ENCODE results near the gene AGBL1.
"Not testable (repeated sequence)": the region's sequence is repeated elsewhere in the genome, so short reads cannot be mapped to it uniquely, and the experiment has no call there.

The AGBL1 gene

DNA sequence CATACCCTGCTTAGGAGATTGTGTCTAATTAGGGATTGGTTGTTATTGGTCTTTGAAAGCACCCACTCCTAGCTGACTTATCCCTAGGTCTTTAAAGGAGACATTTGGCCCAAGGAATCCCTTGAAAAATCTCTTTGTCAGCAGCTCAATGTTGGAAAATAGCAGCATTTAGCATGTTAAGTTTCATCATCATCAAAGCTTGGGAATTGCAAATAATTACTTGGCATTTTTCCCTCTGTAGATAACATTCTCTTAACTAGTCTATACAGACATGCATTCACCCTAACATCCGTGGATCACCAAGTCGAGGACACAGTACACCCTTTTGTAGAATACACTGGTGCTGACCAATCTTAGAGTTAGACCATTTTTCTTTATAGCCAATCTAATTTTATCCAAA, 332.2 kb downstream of the AGBL1 start:
- no peak for DNase-seq

GRCh38 chr15:86413191-86413590, 333.5 kb downstream of the AGBL1 start:
- no peak for DNase-seq

GRCh38 chr15:86425746-86426145, 346.1 kb downstream of the AGBL1 start:
- no peak for DNase-seq

DNA sequence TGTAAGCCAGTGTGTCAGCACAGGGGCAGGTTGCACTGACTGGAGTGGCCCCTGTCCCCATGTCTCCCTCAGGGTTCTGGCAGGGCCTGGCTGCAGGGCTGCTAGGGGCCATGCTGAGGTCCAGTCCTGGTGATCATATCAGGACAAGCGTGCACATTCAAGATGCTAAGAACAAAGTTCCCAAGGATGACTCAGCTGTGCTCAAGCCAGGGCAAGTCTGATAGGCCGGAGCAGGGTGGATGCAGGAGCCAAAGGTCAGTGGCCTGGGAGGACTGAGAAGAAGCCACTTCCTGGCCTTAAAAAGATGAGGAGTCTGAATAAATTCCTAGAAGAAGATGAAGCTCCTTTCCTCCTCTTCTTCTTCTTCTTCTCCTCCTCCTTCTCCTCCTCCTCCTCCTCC, 353.2 kb downstream of the AGBL1 start:
- DNase-seq: no peak

GRCh38 chr15:86433983-86434382, 354.3 kb downstream of the AGBL1 start:
- DNase-seq: no peak

DNA sequence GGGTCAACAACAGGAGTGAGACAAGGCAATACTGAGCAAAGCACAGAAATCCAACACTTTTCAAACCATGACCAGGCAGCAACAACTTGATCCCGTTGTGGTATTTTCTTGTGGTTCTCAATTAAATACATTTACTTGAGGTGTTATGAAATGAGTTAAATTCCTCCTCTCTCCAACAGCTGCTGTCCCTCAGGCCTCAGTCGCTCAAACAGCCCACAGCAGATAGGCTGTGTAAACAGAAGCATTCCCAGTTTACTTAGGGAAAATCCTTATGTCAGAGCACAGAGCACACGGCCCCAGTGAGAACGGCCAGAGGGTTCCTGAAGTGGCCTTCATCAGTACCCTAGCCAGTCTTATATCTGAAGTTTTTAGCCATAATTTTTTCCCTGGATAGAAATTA, 359.9 kb downstream of the AGBL1 start:
- no peak for DNase-seq

DNA sequence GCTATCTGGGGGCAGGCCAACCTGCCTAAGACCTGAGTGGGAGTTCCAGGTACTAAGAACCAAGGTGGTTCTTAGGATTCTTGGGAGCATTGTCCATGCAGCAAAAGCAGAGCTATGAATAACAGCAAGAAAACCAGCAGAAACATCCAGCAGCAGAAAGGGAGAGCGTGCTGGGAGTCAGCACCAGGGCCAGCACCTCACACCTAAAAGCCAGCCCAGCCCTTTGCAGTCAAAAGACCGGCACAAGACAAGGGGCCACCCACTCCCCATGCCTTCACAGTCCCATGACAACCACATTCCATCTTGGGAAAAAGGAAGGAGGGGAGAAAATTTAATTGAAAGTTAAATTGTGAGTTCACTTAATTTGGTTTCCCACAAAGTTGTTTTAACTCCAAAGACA, 364.9 kb downstream of the AGBL1 start:
- no peak for DNase-seq

GRCh38 chr15:86445579-86446252, 366.0 kb downstream of the AGBL1 start:
- no peak for DNase-seq

- DNase-seq: no peak
Observed at GRCh38 chr15:86446253-86446640, 366.6 kb downstream of the AGBL1 start.

DNA sequence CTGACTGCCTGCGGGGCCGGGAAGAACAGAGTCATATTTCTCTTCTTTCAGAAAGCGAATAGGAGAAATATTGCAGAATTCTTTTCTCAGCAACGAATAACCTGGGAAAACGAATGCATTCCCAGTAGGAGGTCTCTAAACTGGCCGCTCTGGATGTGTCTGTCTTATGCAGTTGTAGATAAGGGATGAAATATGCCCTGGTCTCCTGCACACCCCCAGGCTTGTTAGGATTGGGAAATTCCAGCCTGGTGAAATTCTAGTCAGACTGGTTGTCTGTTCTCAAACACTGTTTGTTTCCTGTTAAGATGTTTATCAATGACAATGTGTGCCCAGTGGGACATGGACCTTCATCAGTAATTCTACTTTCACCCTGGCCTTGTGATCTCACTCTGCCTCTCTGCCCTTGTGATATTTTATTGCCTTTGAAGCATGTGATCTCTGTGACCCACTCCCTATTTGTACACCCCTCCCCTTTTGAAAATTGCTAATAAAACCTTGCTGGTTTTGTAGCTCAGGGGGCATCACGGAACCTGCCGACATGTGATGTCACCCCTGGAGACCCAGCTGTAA, 385.9 kb downstream of the AGBL1 start:
- not testable (repeated sequence) for DNase-seq

DNA sequence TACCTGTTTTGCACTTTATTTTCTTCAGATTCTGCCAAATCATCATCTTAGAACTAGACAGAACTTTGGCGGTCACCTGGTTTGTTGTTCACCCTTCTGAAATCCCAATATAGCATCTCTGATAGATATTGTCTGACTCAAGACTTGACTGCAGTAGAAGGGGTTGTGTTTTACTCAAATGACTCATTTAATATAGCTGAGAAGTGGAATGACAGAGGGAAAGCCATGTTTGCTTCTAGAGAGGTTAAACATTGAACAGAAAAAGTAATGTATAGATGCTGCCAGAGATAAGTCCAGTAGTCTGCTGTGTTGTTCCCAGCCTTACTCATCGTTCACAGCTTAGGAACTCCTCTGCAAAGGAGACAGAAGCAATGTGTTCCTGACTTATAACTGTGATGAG, 402.0 kb downstream of the AGBL1 start:
- DNase-seq: no peak

DNA sequence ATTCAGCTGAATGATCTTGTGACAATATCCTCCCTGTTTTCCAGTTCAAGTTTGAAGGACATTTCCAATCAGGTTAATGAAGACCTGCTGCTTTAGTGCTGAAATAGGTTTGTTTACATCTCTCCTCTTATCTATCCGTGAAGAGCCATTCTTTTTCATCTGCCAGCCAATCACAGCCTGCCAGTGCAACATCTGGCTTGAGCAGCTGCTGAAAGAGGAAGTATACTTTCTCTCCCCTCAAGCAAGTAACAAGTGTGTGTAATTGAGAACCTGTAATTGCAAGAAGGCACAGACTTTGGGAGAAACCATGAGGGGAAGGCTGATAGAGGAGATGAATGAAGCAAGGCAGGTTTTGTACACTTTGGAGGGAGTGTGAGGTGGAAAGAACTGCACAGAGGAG, 404.3 kb downstream of the AGBL1 start:
- no peak for DNase-seq

GRCh38 chr15:86488046-86488445, 408.4 kb downstream of the AGBL1 start:
- DNase-seq: no peak

DNA sequence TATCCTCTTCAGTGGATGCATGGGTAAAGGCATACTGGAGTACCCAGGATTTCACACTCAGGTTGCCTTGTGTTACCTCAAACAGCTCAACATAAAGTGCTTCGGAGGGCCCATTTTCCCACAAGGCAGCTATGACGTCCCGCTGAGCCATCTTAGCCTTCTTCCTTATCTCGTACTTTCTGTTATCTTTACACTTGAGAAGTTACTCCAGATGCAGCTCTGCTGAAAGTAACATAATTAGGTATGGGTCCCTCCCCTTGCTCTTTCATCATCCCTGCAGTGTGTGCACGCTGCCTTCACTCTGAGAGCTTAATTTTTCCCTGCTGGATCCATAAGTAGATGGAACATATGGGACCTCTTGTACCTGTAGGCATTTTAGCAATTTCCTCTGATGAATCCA, 410.3 kb downstream of the AGBL1 start:
- no peak for DNase-seq

DNA sequence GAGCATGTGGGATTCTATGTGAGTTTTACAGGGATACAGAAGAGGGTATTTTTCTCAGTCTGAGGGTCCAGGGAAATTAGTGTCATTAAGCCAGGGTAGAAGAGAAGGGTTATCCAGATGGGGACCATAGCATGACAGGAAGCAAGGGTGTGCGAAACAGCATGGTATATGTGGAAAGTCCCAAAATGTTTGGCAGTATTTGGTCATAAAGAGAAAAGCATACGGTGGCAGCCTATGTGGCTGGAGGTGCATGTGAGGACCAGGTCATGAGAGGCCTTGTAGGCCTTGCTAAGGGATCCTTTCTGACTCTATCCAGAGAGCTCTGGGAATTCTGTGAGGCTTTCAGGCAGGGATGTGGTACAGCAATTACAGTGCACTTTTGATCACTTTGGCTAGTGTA, 411.4 kb downstream of the AGBL1 start:
- no peak for DNase-seq

GRCh38 chr15:86493884-86494283, 414.2 kb downstream of the AGBL1 start:
- DNase-seq: no peak

GRCh38 chr15:86494475-86494874, 414.8 kb downstream of the AGBL1 start:
- DNase-seq: no peak

DNA sequence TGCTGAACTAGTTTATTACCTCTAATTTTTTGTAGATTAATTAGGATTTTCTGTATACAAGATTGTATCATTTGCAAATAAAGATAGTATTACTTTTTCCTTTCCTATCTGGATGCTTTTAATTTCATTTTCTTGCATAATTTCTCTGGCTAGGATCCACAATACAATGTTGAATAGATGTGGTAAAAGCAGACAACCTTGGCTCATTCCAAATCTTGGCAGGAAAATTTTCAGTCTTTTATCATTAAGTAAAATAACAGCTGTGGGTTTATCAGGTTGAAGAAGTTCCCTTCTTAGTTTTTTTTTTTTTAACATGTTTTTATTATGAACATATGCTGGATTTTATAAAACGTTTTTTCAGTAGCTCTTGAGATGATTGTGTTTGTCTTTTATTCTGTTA, 422.6 kb downstream of the AGBL1 start:
- no peak for DNase-seq

- no peak for DNase-seq
Observed at GRCh38 chr15:86505951-86506350, 426.3 kb downstream of the AGBL1 start.

DNA sequence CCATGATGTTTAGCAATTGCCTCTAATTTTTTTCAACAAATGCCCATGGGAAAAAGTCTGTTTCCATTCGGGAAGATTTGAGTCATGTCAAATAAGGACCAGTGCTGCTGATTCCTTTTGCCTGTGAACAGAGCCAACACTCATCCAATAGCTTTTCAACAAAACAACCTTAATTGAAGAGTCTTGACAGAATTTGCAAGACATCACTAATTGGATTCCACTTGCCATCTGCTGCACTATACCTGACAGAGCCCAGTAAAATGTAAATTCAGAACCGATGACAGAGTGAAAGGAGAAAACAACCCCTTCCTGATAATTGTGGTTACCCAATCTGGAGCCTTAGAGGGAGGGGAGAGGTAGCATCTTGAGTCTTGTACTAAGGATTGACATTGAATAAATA, 426.7 kb downstream of the AGBL1 start:
- no peak for DNase-seq

- no peak for DNase-seq
Observed at GRCh38 chr15:86515625-86516024, 436.0 kb downstream of the AGBL1 start.

- DNase-seq: no peak
Observed at GRCh38 chr15:86522721-86523120, 443.1 kb downstream of the AGBL1 start.

DNA sequence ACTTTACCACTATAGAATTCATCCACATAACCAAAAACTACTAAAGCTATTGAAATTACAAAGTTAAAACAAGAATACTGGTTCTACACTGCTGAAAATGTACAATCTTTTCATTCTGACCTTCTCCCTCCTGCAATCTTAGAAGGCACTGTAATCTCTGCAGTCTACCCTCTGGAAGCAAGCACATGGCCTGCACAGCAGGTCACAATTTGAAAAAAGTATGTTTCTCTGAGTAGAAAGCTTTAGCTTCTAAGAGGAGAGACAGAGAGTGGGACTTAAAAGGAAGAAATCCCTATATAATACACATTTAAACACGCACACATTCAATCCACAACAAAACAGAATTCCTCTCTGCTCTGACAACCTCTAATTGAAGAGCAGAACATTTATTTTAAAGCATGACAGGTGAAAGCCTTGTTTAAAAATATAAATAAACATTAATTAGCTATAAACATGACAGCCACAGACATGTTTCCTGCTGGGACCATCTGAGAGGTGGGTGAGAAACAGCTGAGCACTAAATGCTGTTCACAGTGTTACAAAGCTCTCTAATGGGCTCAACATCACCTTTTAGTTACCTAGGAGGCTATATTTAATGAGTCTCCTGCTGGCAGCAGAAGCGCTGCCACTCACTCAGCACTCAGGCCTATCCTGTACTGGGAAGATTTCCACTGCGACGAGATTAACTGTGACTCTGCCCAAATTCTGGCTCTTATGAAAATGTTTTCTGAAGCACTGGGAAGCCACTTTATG, 447.4 kb downstream of the AGBL1 start:
- DNase-seq: no peak

- DNase-seq: not testable (repeated sequence)
Observed at GRCh38 chr15:86528094-86528493, 448.4 kb downstream of the AGBL1 start.

DNA sequence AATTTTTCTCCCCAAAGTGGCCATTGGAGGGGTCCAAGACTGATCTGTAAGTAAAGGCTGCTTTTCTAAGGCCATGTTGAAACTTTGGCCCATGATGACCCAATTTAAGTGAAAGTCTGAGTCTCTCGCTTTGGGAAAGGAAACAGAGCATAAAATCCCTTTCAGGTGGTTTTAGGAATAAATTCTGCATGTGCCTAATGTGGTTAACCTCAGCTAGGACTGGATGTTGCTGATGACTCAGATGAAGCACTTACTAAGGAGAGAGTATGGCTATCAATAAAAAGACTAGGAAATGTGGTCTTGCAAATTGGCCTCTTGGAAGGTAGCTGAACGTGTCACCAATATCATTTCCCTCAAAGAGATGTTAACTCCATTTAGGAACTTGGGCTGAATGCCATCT, 458.5 kb downstream of the AGBL1 start:
- no peak for DNase-seq

Data from CD4-positive, alpha-beta T cell treated with Interleukin-10 for 1 hour (primary cell).